IMR-90 (cell line): ENCODE data around the gene CNTLN. TPM values are rescaled to one million over a fixed set of nuclear protein-coding genes. Genes with fewer than 3 reads are reported as not detected.
"Not testable (repeated sequence)": the region's sequence is repeated elsewhere in the genome, so short reads cannot be mapped to it uniquely, and the experiment has no call there.

Source experiments
- ATAC-seq: fragments of 200-7000 bp; cut with Tn5 transposase; 2 replicates; pipeline ENCODE4 v1.9.1; 2020; ENCODE audit warnings: low read depth, mild to moderate bottlenecking, moderate library complexity
- BruUV-seq: library from RNA; stranded (reverse); fragments of 400-500 nt; replicated peaks from 2 replicates; lab custom pipeline; 2021; lab: Mats Ljungman, UMichigan
- CTCF ChIA-PET: fragments of 300-600 bp; formaldehyde crosslinking; extraction: SDS; loops from one replicate; lab custom pipeline; 2021; ENCODE audit warnings: antibody characterized with exemption; lab: Yijun Ruan, JAX
- POLR2A ChIA-PET: fragments of 300-600 bp; sonication (Branson Sonifier 250); formaldehyde crosslinking; loops from one replicate; lab custom pipeline; 2022; ENCODE audit warnings: antibody characterized with exemption; ENCODE audit not compliant: unreplicated experiment; lab: Charles Lee
- DNase-seq: peaks from one replicate; pipeline ENCODE4 v3.0.0; 2013
- H2AFZ ChIP-seq: replicated peaks from 2 replicates; pipeline ENCODE3; 2013; ENCODE audit warnings: low read length, mild to moderate bottlenecking; ENCODE audit not compliant: poor library complexity
- H2AK5ac ChIP-seq: 2 replicates; pipeline ENCODE4 v1.6.1; 2013; ENCODE audit warnings: low read depth, low read length, inconsistent platforms
- H2AK9ac ChIP-seq: replicated peaks from 2 replicates; pipeline ENCODE3; 2013; ENCODE audit warnings: mild to moderate bottlenecking, low read depth, low read length, moderate library complexity; ENCODE audit not compliant: poor library complexity
- H2BK120ac ChIP-seq: 2 replicates; pipeline ENCODE4 v1.6.1; 2013; ENCODE audit warnings: low read depth, low read length, inconsistent platforms
- H2BK15ac ChIP-seq: 3 replicates; pipeline ENCODE4 v1.6.1; 2013; ENCODE audit warnings: low read depth, low read length, inconsistent platforms
- H2BK20ac ChIP-seq: 2 replicates; pipeline ENCODE4 v1.6.1; 2013; ENCODE audit warnings: low read depth, mild to moderate bottlenecking, inconsistent platforms, low read length, moderate library complexity
- H2BK5ac ChIP-seq: 2 replicates; pipeline ENCODE4 v1.6.1; 2013; ENCODE audit warnings: mild to moderate bottlenecking, low read depth, low read length, inconsistent platforms; ENCODE audit not compliant: poor library complexity, severe bottlenecking
- H3K14ac ChIP-seq: replicated peaks from 2 replicates; pipeline ENCODE4 v1.6.1; 2013; ENCODE audit warnings: low read depth, low read length, inconsistent platforms
- H3K18ac ChIP-seq: 2 replicates; pipeline ENCODE4 v1.6.1; 2013; ENCODE audit warnings: low read depth, low read length, control low read depth
- H3K23ac ChIP-seq: 2 replicates; pipeline ENCODE4 v1.6.1; 2013; ENCODE audit warnings: low read depth, low read length, inconsistent platforms
- H3K27ac ChIP-seq: 2 replicates; pipeline ENCODE4 v1.5.1; 2013; ENCODE audit warnings: mild to moderate bottlenecking, control low read depth, low read length; ENCODE audit not compliant: insufficient read depth
- H3K27me3 ChIP-seq: 2 replicates; pipeline ENCODE4 v1.6.1; 2013; ENCODE audit warnings: low read length; ENCODE audit not compliant: control insufficient read depth, insufficient read depth
- H3K36me3 ChIP-seq: 2 replicates; pipeline ENCODE4 v1.6.1; 2013; ENCODE audit warnings: low read length, mixed read lengths; ENCODE audit not compliant: control insufficient read depth, insufficient read depth
- H3K4ac ChIP-seq: 2 replicates; pipeline ENCODE4 v1.6.1; 2013; ENCODE audit warnings: low read depth, low read length, inconsistent platforms
- H3K4me1 ChIP-seq: 2 replicates; pipeline ENCODE4 v1.6.1; 2013; ENCODE audit warnings: low read length, mixed read lengths; ENCODE audit not compliant: control insufficient read depth, insufficient read depth
- H3K4me2 ChIP-seq: 2 replicates; pipeline ENCODE4 v1.6.1; 2013; ENCODE audit warnings: low read depth, mild to moderate bottlenecking, control low read depth, low read length, moderate library complexity
- H3K4me3 ChIP-seq: 2 replicates; pipeline ENCODE4 v1.5.1; 2013; ENCODE audit warnings: low read depth, mild to moderate bottlenecking, control low read depth, low read length, moderate library complexity; ENCODE audit not compliant: insufficient read depth
- H3K56ac ChIP-seq: 2 replicates; pipeline ENCODE4 v1.6.1; 2013; ENCODE audit warnings: low read length, inconsistent platforms; ENCODE audit not compliant: insufficient read depth; ENCODE audit errors: extremely low read depth
- H3K79me1 ChIP-seq, 2 experiments: 2 replicates each; pipeline ENCODE4 v1.6.1; 2013; ENCODE audit warnings: low read length in 2 of 2, inconsistent platforms in 1 of 2, low read depth in 1 of 2
- H3K9ac ChIP-seq: 2 replicates; pipeline ENCODE4 v1.6.1; 2013; ENCODE audit warnings: low read depth, low read length, control low read depth
- H3K9me1 ChIP-seq: 2 replicates; pipeline ENCODE4 v1.6.1; 2013; ENCODE audit warnings: low read length, inconsistent platforms; ENCODE audit not compliant: insufficient read depth
- H3K9me3 ChIP-seq: 2 replicates; pipeline ENCODE4 v1.6.1; 2013; ENCODE audit warnings: low read length; ENCODE audit not compliant: control insufficient read depth, insufficient read depth
- H4K20me1 ChIP-seq: 2 replicates; pipeline ENCODE4 v1.6.1; 2013; ENCODE audit warnings: low read length, inconsistent platforms; ENCODE audit not compliant: insufficient read depth
- H4K5ac ChIP-seq: 2 replicates; pipeline ENCODE4 v1.6.1; 2013; ENCODE audit warnings: mild to moderate bottlenecking, low read depth, low read length, control low read depth
- H4K8ac ChIP-seq, 2 experiments: 2 replicates each; pipeline ENCODE4 v1.6.1; 2013; ENCODE audit warnings: low read depth in 2 of 2, low read length in 2 of 2, control low read depth in 1 of 2, inconsistent platforms in 1 of 2
- H4K91ac ChIP-seq: 2 replicates; pipeline ENCODE4 v1.6.1; 2013; ENCODE audit warnings: low read depth, low read length, inconsistent platforms; ENCODE audit not compliant: insufficient read depth
- WGBS, 2 experiments: methylation state at CpG; one replicate each; pipeline versions ENCODE4 v1.1.5 to v1.1.7; 2013; ENCODE audit warnings: missing lambda C conversion rate in 2 of 2; ENCODE audit not compliant: insufficient read length in 1 of 2; ENCODE audit errors: extremely low coverage in 2 of 2; 5-methylcytosine and 5-hydroxymethylcytosine counted together
- dilution Hi-C: fragments of 300-500 bp; cut with HindIII; formaldehyde crosslinking; loops from one replicate; pipeline ENCODE4 v1.14.3; 2018; ENCODE audit warnings: low sequenced_read_pairs; ENCODE audit not compliant: unreplicated experiment
- in situ Hi-C: fragments of 300-500 bp; cut with MboI; formaldehyde crosslinking; loops from 3 replicates; pipeline ENCODE4 v1.14.3; 2019; ENCODE audit warnings: low sequenced_read_pairs, inconsistent platforms, mixed read lengths
- intact Hi-C: fragments of 100-400 bp; cut with micrococcal nuclease; formaldehyde crosslinking; loops from 2 replicates; pipeline ENCODE4 v1.10.0; 2022
- polyA plus RNA-seq, 3 experiments: library from polyadenylated mRNA; depleted of rRNA; stranded (reverse); fragments of >200 nt; gene quantifications; 2 replicates each; pipeline ENCODE4 v1.2.3, GENCODE V29; 2012; ENCODE audit warnings: low replicate concordance in 1 of 3
- total RNA-seq: library from RNA; depleted of rRNA; stranded (reverse); fragments of >200 nt; gene quantifications from 2 replicates; pipeline ENCODE4 v1.2.3, GENCODE V29; 2012

Gene CNTLN
- total and polyA plus RNA-seq, 2 of the 4 experiments (the other 2 are of a cell fraction): 3.8 to 5.9 TPM

- CTCF ChIA-PET, H4K8ac ChIP-seq, H3K14ac ChIP-seq, H3K36me3 ChIP-seq, DNase-seq, H2AK9ac ChIP-seq, H3K27me3 ChIP-seq, H4K91ac ChIP-seq, H2BK120ac ChIP-seq, H2BK20ac ChIP-seq, H3K4ac ChIP-seq, H2BK5ac ChIP-seq, H3K9me1 ChIP-seq, BruUV-seq, POLR2A ChIA-PET, H3K27ac ChIP-seq, H3K9ac ChIP-seq, in situ Hi-C loops, H3K4me2 ChIP-seq, H3K4me3 ChIP-seq, H4K5ac ChIP-seq, H3K23ac ChIP-seq, H4K20me1 ChIP-seq, H2BK15ac ChIP-seq, H2AK5ac ChIP-seq, ATAC-seq, H3K4me1 ChIP-seq, H3K18ac ChIP-seq, H3K56ac ChIP-seq, H3K79me1 ChIP-seq, H3K9me3 ChIP-seq, intact Hi-C loops, H2AFZ ChIP-seq, dilution Hi-C loops: not testable (repeated sequence)
- 94% methylated on average over 2 of the region's 7 CpGs; no CpG with 5 or more reads in 1 of the 2 experiments for WGBS, 2 experiments
Observed at GRCh38 chr9:17397166-17397728, 262.4 kb downstream of the CNTLN start.
